Karpas-422 (cell line): Measurements from ENCODE around the gene CFD. TPM values are rescaled to one million over a fixed set of nuclear protein-coding genes. Genes with fewer than 3 reads are reported as not detected.
A peak's percentile ranks its signal among the peaks of the same experiment; 100 is the strongest.

Experiments used
- DNase-seq: peaks from one replicate; pipeline ENCODE4 v3.0.0-alpha.2; 2015
- H2AFZ ChIP-seq: fragments of 200-600 bp; sonication (generic); 2 replicates; pipeline ENCODE4 v1.6.1; 2014; ENCODE audit warnings: antibody characterized with exemption, low read length, mixed read lengths
- H3K27ac ChIP-seq: fragments of 200-600 bp; sonication (generic); 2 replicates; pipeline ENCODE4 v1.5.1; 2014; ENCODE audit warnings: mild to moderate bottlenecking, low read length, moderate library complexity
- H3K27me3 ChIP-seq: fragments of 200-600 bp; sonication (generic); 2 replicates; pipeline ENCODE4 v1.6.1; 2014; ENCODE audit warnings: low read length, mixed read lengths
- H3K36me3 ChIP-seq: fragments of 200-600 bp; sonication (generic); 2 replicates; pipeline ENCODE4 v1.6.1; 2014; ENCODE audit warnings: low read length, mixed read lengths; ENCODE audit not compliant: insufficient read depth
- H3K4me1 ChIP-seq: fragments of 200-600 bp; sonication (generic); 2 replicates; pipeline ENCODE4 v1.6.1; 2014; ENCODE audit warnings: mild to moderate bottlenecking, low read length, mixed read lengths
- H3K4me2 ChIP-seq: fragments of 200-600 bp; sonication (generic); 2 replicates; pipeline ENCODE4 v1.6.1; 2014; ENCODE audit warnings: low read length, low read depth, mild to moderate bottlenecking; ENCODE audit not compliant: poor library complexity, severe bottlenecking
- H3K4me3 ChIP-seq: fragments of 200-600 bp; sonication (generic); 2 replicates; pipeline ENCODE4 v1.5.1; 2014; ENCODE audit warnings: mild to moderate bottlenecking, antibody characterized with exemption, low read length, mixed read lengths
- H3K79me2 ChIP-seq: fragments of 200-600 bp; sonication (generic); 2 replicates; pipeline ENCODE4 v1.6.1; 2014; ENCODE audit warnings: mild to moderate bottlenecking, low read length, mixed read lengths
- H3K9ac ChIP-seq: fragments of 200-600 bp; sonication (generic); 2 replicates; pipeline ENCODE4 v1.6.0; 2014; ENCODE audit warnings: low read length
- H3K9me2 ChIP-seq: fragments of 200-600 bp; sonication (generic), shearing (Covaris generic); replicated peaks from 2 replicates; pipeline ENCODE4 v1.6.0; 2014; ENCODE audit warnings: mild to moderate bottlenecking, low read length, moderate library complexity; ENCODE audit not compliant: insufficient read depth
- H3K9me3 ChIP-seq: fragments of 300-700, 200-600 bp; sonication (generic); 2 replicates; pipeline ENCODE4 v1.6.1; 2014; ENCODE audit warnings: low read length, mixed read lengths
- H4K20me1 ChIP-seq: fragments of 200-600 bp; sonication (generic); 2 replicates; pipeline ENCODE4 v1.6.1; 2014; ENCODE audit warnings: mild to moderate bottlenecking, antibody characterized with exemption, low read length, low read depth; ENCODE audit not compliant: insufficient read depth
- total RNA-seq: library from RNA; depleted of rRNA; stranded (reverse); fragments of >200 nt; shearing (Covaris generic); gene quantifications from 2 replicates; pipeline ENCODE4 v1.2.3, GENCODE V29; 2014; ENCODE audit warnings: low replicate concordance

CFD gene
- total RNA-seq, 1 experiment from 2014 or later: 1.5 TPM

GRCh38 chr19:898663-899062 lies 39.2 kb downstream of the CFD start:
- Histone ChIP-seq H3K4me2 (peak overlapping the region; percentile 20), H2AFZ (no peak overlapping the region), H3K4me3 (no peak overlapping the region), H3K9me3 (no peaks in the 10 kb centered on the region), H3K9ac (no peak overlapping the region), H4K20me1 (peaks cover 17% of the 10 kb centered on the region; the same call in 1 of the 2 replicates), H3K9me2 (no peaks in the 10 kb centered on the region), H3K27me3 (no peaks in the 10 kb centered on the region), H3K27ac (no peak overlapping the region), H3K79me2 (no peaks in the 10 kb centered on the region), H3K4me1 (peaks cover 19% of the 10 kb centered on the region), H3K36me3 (no peaks in the 10 kb centered on the region)
- peak; percentile 92 for DNase-seq

GRCh38 chr19:899336-900042 lies 40.0 kb downstream of the CFD start:
- no peak for DNase-seq
- no peaks in the 10 kb centered on the region for H3K9me3 ChIP-seq
- H3K79me2 ChIP-seq: no peaks in the 10 kb centered on the region
- no peaks in the 10 kb centered on the region for H3K36me3 ChIP-seq
- peaks cover 17% of the 10 kb centered on the region for H3K4me1 ChIP-seq
- no peaks in the 10 kb centered on the region for H3K27me3 ChIP-seq
- H3K4me2 ChIP-seq: peak overlapping the region; percentile 20
- no peak overlapping the region for H2AFZ ChIP-seq
- H3K4me3 ChIP-seq: no peak overlapping the region
- no peak overlapping the region for H3K27ac ChIP-seq
- peaks cover 17% of the 10 kb centered on the region; the same call in 1 of the 2 replicates for H4K20me1 ChIP-seq
- H3K9me2 ChIP-seq: no peaks in the 10 kb centered on the region
- no peak overlapping the region for H3K9ac ChIP-seq

GRCh38 chr19:900043-900301 lies 40.5 kb downstream of the CFD start:
- no peaks in the 10 kb centered on the region for H3K36me3 ChIP-seq
- no peak overlapping the region for H3K27ac ChIP-seq
- peaks cover 17% of the 10 kb centered on the region for H3K4me1 ChIP-seq
- no peaks in the 10 kb centered on the region for H3K9me3 ChIP-seq
- H3K9ac ChIP-seq: no peak overlapping the region
- H4K20me1 ChIP-seq: peaks cover 17% of the 10 kb centered on the region; the same call in 1 of the 2 replicates
- no peak for DNase-seq
- no peaks in the 10 kb centered on the region for H3K9me2 ChIP-seq
- H3K4me3 ChIP-seq: no peak overlapping the region
- H2AFZ ChIP-seq: no peak overlapping the region
- H3K27me3 ChIP-seq: no peaks in the 10 kb centered on the region
- no peaks in the 10 kb centered on the region for H3K79me2 ChIP-seq
- no peak overlapping the region for H3K4me2 ChIP-seq

GRCh38 chr19:900302-901111 lies 41.0 kb downstream of the CFD start:
- H3K79me2 ChIP-seq: no peaks in the 10 kb centered on the region
- H3K4me3 ChIP-seq: no peak overlapping the region
- no peaks in the 10 kb centered on the region for H3K9me3 ChIP-seq
- H4K20me1 ChIP-seq: peaks cover 17% of the 10 kb centered on the region; the same call in 1 of the 2 replicates
- no peaks in the 10 kb centered on the region for H3K27me3 ChIP-seq
- H3K36me3 ChIP-seq: no peaks in the 10 kb centered on the region
- H3K4me1 ChIP-seq: peaks cover 17% of the 10 kb centered on the region
- H3K9me2 ChIP-seq: no peaks in the 10 kb centered on the region
- H3K27ac ChIP-seq: no peak overlapping the region
- DNase-seq: peak; percentile 82
- no peak overlapping the region for H2AFZ ChIP-seq
- H3K4me2 ChIP-seq: no peak overlapping the region
- no peak overlapping the region for H3K9ac ChIP-seq

GRCh38 chr19:901216-902092 lies 42.0 kb downstream of the CFD start:
- no peaks in the 10 kb centered on the region for H3K9me3 ChIP-seq
- peaks cover 17% of the 10 kb centered on the region for H3K4me1 ChIP-seq
- H3K4me3 ChIP-seq: no peak overlapping the region
- no peak overlapping the region for H3K9ac ChIP-seq
- no peak overlapping the region for H3K4me2 ChIP-seq
- H3K9me2 ChIP-seq: no peaks in the 10 kb centered on the region
- H3K36me3 ChIP-seq: no peaks in the 10 kb centered on the region
- H3K79me2 ChIP-seq: 0 out of 2 replicates have a peak, but pooled peaks cover 2% of the 10 kb centered on the region
- no peak overlapping the region for H2AFZ ChIP-seq
- no peaks in the 10 kb centered on the region for H3K27me3 ChIP-seq
- peaks cover 17% of the 10 kb centered on the region; the same call in 1 of the 2 replicates for H4K20me1 ChIP-seq
- DNase-seq: no peak
- no peak overlapping the region for H3K27ac ChIP-seq

- Histone ChIP-seq H3K27me3 (no peaks in the 10 kb centered on the region), H3K9ac (no peak overlapping the region), H3K9me2 (no peaks in the 10 kb centered on the region), H3K79me2 (0 out of 2 replicates have a peak, but pooled peaks cover 3% of the 10 kb centered on the region), H4K20me1 (peaks cover 17% of the 10 kb centered on the region; the same call in 1 of the 2 replicates), H3K27ac (no peak overlapping the region), H3K4me1 (peaks cover 17% of the 10 kb centered on the region), H3K4me2 (no peak overlapping the region), H3K9me3 (no peaks in the 10 kb centered on the region), H2AFZ (no peak overlapping the region), H3K36me3 (no peaks in the 10 kb centered on the region), H3K4me3 (no peak overlapping the region)
- DNase-seq: no peak
These were observed 42.6 kb downstream of the CFD start for GRCh38 chr19:902093-902370.

GRCh38 chr19:902446-903226 lies 43.2 kb downstream of the CFD start:
- H3K9me3 ChIP-seq: no peaks in the 10 kb centered on the region
- peaks cover 17% of the 10 kb centered on the region for H3K4me1 ChIP-seq
- no peak overlapping the region for H3K4me3 ChIP-seq
- H2AFZ ChIP-seq: no peak overlapping the region
- no peaks in the 10 kb centered on the region for H3K9me2 ChIP-seq
- no peak overlapping the region for H3K4me2 ChIP-seq
- H4K20me1 ChIP-seq: peaks cover 17% of the 10 kb centered on the region; the same call in 1 of the 2 replicates
- no peak overlapping the region for H3K27ac ChIP-seq
- no peak overlapping the region for H3K9ac ChIP-seq
- DNase-seq: no peak
- H3K27me3 ChIP-seq: no peaks in the 10 kb centered on the region
- no peaks in the 10 kb centered on the region for H3K36me3 ChIP-seq
- H3K79me2 ChIP-seq: peaks cover 9% of the 10 kb centered on the region; the same call in 1 of the 2 replicates
